Measurements from ENCODE around the gene SLC25A15. TPM values are rescaled to one million over a fixed set of nuclear protein-coding genes. Genes with fewer than 3 reads are reported as not detected.

The SLC25A15 gene
- 11.3 and 16.3 TPM in 2 replicates for total RNA-seq

- DNase-seq (ENCODE audit: low read depth in 2 of 2), result peak; percentile 85 to 91
Observed at GRCh38 chr13:40789275-40790153, at the start of gene SLC25A15. Gene SLC25A15, plus strand, starts transcription at chr13:40789611. Its CDS starts 3,616 bp downstream, at chr13:40793227.

GRCh38 chr13:40749327-40749726 is 40.1 kb upstream of the SLC25A15 start:
- DNase-seq (ENCODE audit: low read depth in 2 of 2), result peak in 1 of 2 donors; percentile 6

- no peak for DNase-seq (ENCODE audit: low read depth in 2 of 2)
Observed at GRCh38 chr13:40755082-40755700, 34.2 kb upstream of the SLC25A15 start.

GRCh38 chr13:40756042-40756441 is 33.4 kb upstream of the SLC25A15 start:
- DNase-seq (ENCODE audit: low read depth in 2 of 2), result no peak

- DNase-seq (ENCODE audit: low read depth in 2 of 2), result no peak
Observed at GRCh38 chr13:40758811-40759210, 30.6 kb upstream of the SLC25A15 start.

GRCh38 chr13:40762849-40763248 is 26.6 kb upstream of the SLC25A15 start:
- no peak for DNase-seq (ENCODE audit: low read depth in 2 of 2)

- no peak for DNase-seq (ENCODE audit: low read depth in 2 of 2)
Observed at GRCh38 chr13:40764587-40765403, 24.6 kb upstream of the SLC25A15 start.

- DNase-seq (ENCODE audit: low read depth in 2 of 2), result no peak
Observed at GRCh38 chr13:40765602-40766001, 23.8 kb upstream of the SLC25A15 start.

GRCh38 chr13:40769970-40770369 is 19.4 kb upstream of the SLC25A15 start:
- DNase-seq (ENCODE audit: low read depth in 2 of 2), result no peak

GRCh38 chr13:40770609-40770933 is 18.8 kb upstream of the SLC25A15 start:
- no peak for DNase-seq (ENCODE audit: low read depth in 2 of 2)

GRCh38 chr13:40770934-40771618 is 18.3 kb upstream of the SLC25A15 start, which contains the start of gene MRPS31:
Gene MRPS31, minus strand, starts transcription at chr13:40771190. Its CDS starts 54 bp downstream, at chr13:40771136.
- DNase-seq (ENCODE audit: low read depth in 2 of 2), result peak; percentile 95 to 96

- DNase-seq (ENCODE audit: low read depth in 2 of 2), result no peak
Observed at GRCh38 chr13:40772765-40773473, 16.5 kb upstream of the SLC25A15 start.

- no peak for DNase-seq (ENCODE audit: low read depth in 2 of 2)
Observed at GRCh38 chr13:40774672-40775071, 14.7 kb upstream of the SLC25A15 start.

GRCh38 chr13:40776232-40776631 is 13.2 kb upstream of the SLC25A15 start:
- no peak for DNase-seq (ENCODE audit: low read depth in 2 of 2)

GRCh38 chr13:40776681-40777165 is 12.7 kb upstream of the SLC25A15 start:
- peak in 1 of 2 donors; percentile 62 for DNase-seq (ENCODE audit: low read depth in 2 of 2)

- DNase-seq (ENCODE audit: low read depth in 2 of 2), result peak; percentile 66 to 77
Observed at GRCh38 chr13:40777166-40777808, 12.1 kb upstream of the SLC25A15 start.

GRCh38 chr13:40777809-40778175 is 11.6 kb upstream of the SLC25A15 start:
- DNase-seq (ENCODE audit: low read depth in 2 of 2), result no peak

GRCh38 chr13:40779049-40779448 is 10.4 kb upstream of the SLC25A15 start:
- no peak for DNase-seq (ENCODE audit: low read depth in 2 of 2)

- DNase-seq (ENCODE audit: low read depth in 2 of 2), result no peak
Observed at GRCh38 chr13:40779796-40780285, 9.6 kb upstream of the SLC25A15 start.

All from lung microvascular endothelial cell (primary cell).